DND-41 (cell line): Measurements from ENCODE around the gene NEU3.

Experiments used
- EZH2 ChIP-seq: IDR thresholded peaks from 3 replicates; pipeline ENCODE4 v1.6.1; 2012; ENCODE audit warnings: borderline replicate concordance, low read depth, mild to moderate bottlenecking, moderate library complexity, low read length, inconsistent platforms; ENCODE audit not compliant: severe bottlenecking
- TF ChIP-seq, protein P1 (sequence below): IDR thresholded peaks from 2 replicates; pipeline ENCODE4 v1.5.1; 2012; ENCODE audit warnings: borderline replicate concordance, low read length, moderate library complexity, mild to moderate bottlenecking; ENCODE audit not compliant: poor library complexity, severe bottlenecking; ENCODE audit errors: extremely low read depth

DNA sequence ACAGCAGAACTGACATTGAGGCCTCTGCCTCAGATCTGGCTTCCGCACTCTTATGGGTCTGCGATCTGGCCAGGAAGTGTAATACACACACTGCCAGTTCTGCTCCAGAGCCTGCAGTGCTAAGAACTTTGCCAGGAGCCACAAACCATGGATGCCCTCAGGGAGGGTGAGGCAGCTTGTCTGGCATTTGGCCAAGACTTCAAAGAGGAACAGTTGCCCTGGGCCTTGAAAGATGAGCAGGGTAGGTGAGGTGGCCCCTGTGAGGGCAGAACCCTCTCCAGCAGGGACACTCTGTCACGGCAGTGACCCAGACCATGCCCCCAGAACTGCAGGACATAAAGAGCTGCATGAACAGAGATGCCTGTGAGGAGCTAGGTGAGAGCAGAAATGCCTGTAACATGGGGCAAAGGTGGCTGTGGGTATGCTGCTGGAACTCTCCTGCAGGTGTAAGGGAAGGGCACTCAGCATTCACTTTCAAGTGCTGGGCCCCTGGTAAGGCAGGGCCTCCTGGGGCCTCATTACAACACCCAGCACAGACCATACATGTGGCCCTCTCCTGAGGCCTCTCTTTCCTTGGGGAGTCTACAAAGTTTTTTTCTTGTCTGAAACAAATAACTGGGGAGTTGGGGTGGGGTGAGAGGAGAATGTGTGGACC is 47.3 kb downstream of the NEU3 start:
- TF ChIP-seq, protein P1, sequence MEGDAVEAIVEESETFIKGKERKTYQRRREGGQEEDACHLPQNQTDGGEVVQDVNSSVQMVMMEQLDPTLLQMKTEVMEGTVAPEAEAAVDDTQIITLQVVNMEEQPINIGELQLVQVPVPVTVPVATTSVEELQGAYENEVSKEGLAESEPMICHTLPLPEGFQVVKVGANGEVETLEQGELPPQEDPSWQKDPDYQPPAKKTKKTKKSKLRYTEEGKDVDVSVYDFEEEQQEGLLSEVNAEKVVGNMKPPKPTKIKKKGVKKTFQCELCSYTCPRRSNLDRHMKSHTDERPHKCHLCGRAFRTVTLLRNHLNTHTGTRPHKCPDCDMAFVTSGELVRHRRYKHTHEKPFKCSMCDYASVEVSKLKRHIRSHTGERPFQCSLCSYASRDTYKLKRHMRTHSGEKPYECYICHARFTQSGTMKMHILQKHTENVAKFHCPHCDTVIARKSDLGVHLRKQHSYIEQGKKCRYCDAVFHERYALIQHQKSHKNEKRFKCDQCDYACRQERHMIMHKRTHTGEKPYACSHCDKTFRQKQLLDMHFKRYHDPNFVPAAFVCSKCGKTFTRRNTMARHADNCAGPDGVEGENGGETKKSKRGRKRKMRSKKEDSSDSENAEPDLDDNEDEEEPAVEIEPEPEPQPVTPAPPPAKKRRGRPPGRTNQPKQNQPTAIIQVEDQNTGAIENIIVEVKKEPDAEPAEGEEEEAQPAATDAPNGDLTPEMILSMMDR: no peak
- TF ChIP-seq EZH2: no peak
